A673 (cell line): ENCODE measurements around the gene ARHGEF9.

Source experiments
- EZH2 ChIP-seq: fragments of 200-600 bp; sonication (generic); IDR thresholded peaks from 2 replicates; pipeline ENCODE4 v1.6.1; 2017; ENCODE audit warnings: borderline replicate concordance, low read depth, mild to moderate bottlenecking, mixed read lengths, antibody characterized with exemption, low read length; ENCODE audit not compliant: poor library complexity, severe bottlenecking
- TF ChIP-seq, protein P1 (sequence below): fragments of 300-800, 200-600 bp; sonication (generic); conservative IDR thresholded peaks from 2 replicates; pipeline ENCODE4 v1.5.1; 2017; ENCODE audit warnings: low read depth, mild to moderate bottlenecking, antibody characterized with exemption, low read length, moderate library complexity, mixed read lengths

DNA sequence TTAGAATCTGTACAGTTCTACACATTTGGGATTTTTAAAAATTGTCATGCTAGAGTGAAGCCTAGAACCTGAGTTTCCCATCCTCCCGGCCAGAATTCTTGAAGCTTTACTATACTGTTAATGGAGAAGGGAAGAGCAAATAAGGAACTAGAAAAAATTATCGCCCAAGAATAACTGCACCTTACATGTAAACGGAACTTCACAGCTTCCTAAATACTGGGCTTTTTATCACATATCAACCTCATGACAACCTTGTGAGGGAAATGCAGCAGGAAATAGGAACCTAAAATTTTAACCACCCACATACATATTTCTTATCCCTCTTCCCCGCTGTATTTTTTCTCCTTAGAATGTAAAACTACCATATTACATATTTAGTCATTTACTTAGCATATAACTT is 19.3 kb downstream of the ARHGEF9 start:
- TF ChIP-seq, protein P1, sequence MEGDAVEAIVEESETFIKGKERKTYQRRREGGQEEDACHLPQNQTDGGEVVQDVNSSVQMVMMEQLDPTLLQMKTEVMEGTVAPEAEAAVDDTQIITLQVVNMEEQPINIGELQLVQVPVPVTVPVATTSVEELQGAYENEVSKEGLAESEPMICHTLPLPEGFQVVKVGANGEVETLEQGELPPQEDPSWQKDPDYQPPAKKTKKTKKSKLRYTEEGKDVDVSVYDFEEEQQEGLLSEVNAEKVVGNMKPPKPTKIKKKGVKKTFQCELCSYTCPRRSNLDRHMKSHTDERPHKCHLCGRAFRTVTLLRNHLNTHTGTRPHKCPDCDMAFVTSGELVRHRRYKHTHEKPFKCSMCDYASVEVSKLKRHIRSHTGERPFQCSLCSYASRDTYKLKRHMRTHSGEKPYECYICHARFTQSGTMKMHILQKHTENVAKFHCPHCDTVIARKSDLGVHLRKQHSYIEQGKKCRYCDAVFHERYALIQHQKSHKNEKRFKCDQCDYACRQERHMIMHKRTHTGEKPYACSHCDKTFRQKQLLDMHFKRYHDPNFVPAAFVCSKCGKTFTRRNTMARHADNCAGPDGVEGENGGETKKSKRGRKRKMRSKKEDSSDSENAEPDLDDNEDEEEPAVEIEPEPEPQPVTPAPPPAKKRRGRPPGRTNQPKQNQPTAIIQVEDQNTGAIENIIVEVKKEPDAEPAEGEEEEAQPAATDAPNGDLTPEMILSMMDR = no peak
- TF ChIP-seq EZH2 = no peak
